Measurements from ENCODE around the gene GRHL1. TPM values are rescaled to one million over a fixed set of nuclear protein-coding genes. Genes with fewer than 3 reads are reported as not detected.

Gene GRHL1
- total and polyA plus RNA-seq, 2 donors (not counting 3 experiments of a cell fraction or from before 2014, with no cell fraction given) = 0.37 to 1.1 TPM

GRCh38 chr2:9981655-9982054 is 30.2 kb downstream of the GRHL1 start:
- Histone ChIP-seq H4K20me1 (replicated peaks; ENCODE audit: control insufficient read depth, extremely low read depth, insufficient read depth, low read length) (no peaks in the 10 kb centered on the region), H3K9me1 (replicated peaks; ENCODE audit: control insufficient read depth, extremely low read depth, insufficient read depth, low read length) (no peaks in the 10 kb centered on the region), H3K4me1 (ENCODE audit: control insufficient read depth, extremely low read depth, insufficient read depth, low read length) (peaks cover 6% of the 10 kb centered on the region), H3K4me3 (replicated peaks in 1 of 3; ENCODE audit: insufficient read depth in 1 of 3, low read depth in 1 of 3, low read length in 3 of 3) (no peak overlapping the region), H3K9ac (replicated peaks; ENCODE audit: extremely low read depth, insufficient read depth, low read length) (no peak overlapping the region), H2AFZ (ENCODE audit: low read depth, low read length) (no peak overlapping the region), H3K27me3 (ENCODE audit: control insufficient read depth in 2 of 2, insufficient read depth in 2 of 2, low read length in 2 of 2) (no peaks in the 10 kb centered on the region), H3K36me3 (ENCODE audit: control insufficient read depth in 2 of 2, extremely low read depth in 1 of 2, insufficient read depth in 2 of 2, low read length in 2 of 2) (no peaks in the 10 kb centered on the region), H3K27ac (ENCODE audit: insufficient read depth, low read depth, low read length) (no peak overlapping the region), H3K4me2 (ENCODE audit: insufficient read depth, low read length) (no peak overlapping the region), H3K9me3 (replicated peaks; ENCODE audit: control insufficient read depth, insufficient read depth, low read length) (no peaks in the 10 kb centered on the region), H3K79me2 (ENCODE audit: control insufficient read depth, insufficient read depth, low read length) (no peaks in the 10 kb centered on the region)
- FAIRE-seq = no peak
- ChIA-PET POLR2A (no interaction called here), CTCF (interaction anchor here (0.7 to 7.8 kb wide), 5 partner anchors 10 to 453 kb away, joined by 3 to 340 read pairs (median 5); partner anchors contain the start of gene KLF11)
- no peak for DNase-seq (ENCODE audit: low read depth, low spot score)
- dilution Hi-C loops (cut with MboI; ENCODE audit: extremely low pct_ligation_motif_present, low sequenced_read_pairs) (no loop called here), intact Hi-C loops (cut with micrococcal nuclease) (no loop called here)
- no peak for TF ChIP-seq POLR2AphosphoS5 (IDR thresholded peaks at IDR 0.05; ENCODE audit: insufficient read depth, low read depth, low read length)
- no peak for TF ChIP-seq EZH2 (IDR thresholded peaks at IDR 0.05; ENCODE audit: borderline replicate concordance, low read depth, low read length, severe bottlenecking)
- TF ChIP-seq, protein P1, sequence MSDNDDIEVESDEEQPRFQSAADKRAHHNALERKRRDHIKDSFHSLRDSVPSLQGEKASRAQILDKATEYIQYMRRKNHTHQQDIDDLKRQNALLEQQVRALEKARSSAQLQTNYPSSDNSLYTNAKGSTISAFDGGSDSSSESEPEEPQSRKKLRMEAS (IDR thresholded peaks at IDR 0.05; ENCODE audit: insufficient read depth, insufficient read length) = no peak
- BruUV-seq (replicated peaks) = no TSS peak

GRCh38 chr2:9982248-9982647 is 30.8 kb downstream of the GRHL1 start:
- Histone ChIP-seq H3K4me1 (ENCODE audit: control insufficient read depth, extremely low read depth, insufficient read depth, low read length) (peaks cover 5% of the 10 kb centered on the region), H3K9me1 (replicated peaks; ENCODE audit: control insufficient read depth, extremely low read depth, insufficient read depth, low read length) (no peaks in the 10 kb centered on the region), H3K79me2 (ENCODE audit: control insufficient read depth, insufficient read depth, low read length) (no peaks in the 10 kb centered on the region), H2AFZ (ENCODE audit: low read depth, low read length) (no peak overlapping the region), H3K27me3 (ENCODE audit: control insufficient read depth in 2 of 2, insufficient read depth in 2 of 2, low read length in 2 of 2) (no peaks in the 10 kb centered on the region), H3K4me2 (ENCODE audit: insufficient read depth, low read length) (no peak overlapping the region), H3K27ac (ENCODE audit: insufficient read depth, low read depth, low read length) (no peak overlapping the region), H3K4me3 (replicated peaks in 1 of 3; ENCODE audit: insufficient read depth in 1 of 3, low read depth in 1 of 3, low read length in 3 of 3) (no peak overlapping the region), H3K9me3 (replicated peaks; ENCODE audit: control insufficient read depth, insufficient read depth, low read length) (no peaks in the 10 kb centered on the region), H3K36me3 (ENCODE audit: control insufficient read depth in 2 of 2, extremely low read depth in 1 of 2, insufficient read depth in 2 of 2, low read length in 2 of 2) (no peaks in the 10 kb centered on the region), H4K20me1 (replicated peaks; ENCODE audit: control insufficient read depth, extremely low read depth, insufficient read depth, low read length) (no peaks in the 10 kb centered on the region), H3K9ac (replicated peaks; ENCODE audit: extremely low read depth, insufficient read depth, low read length) (no peak overlapping the region)
- dilution Hi-C loops (cut with MboI; ENCODE audit: extremely low pct_ligation_motif_present, low sequenced_read_pairs) (no loop called here), intact Hi-C loops (cut with micrococcal nuclease) (no loop called here)
- ChIA-PET CTCF (interaction anchor here (1.0 to 7.8 kb wide), 5 partner anchors 10 to 63 kb away, joined by 3 to 340 read pairs (median 6); partner anchors contain the start of gene KLF11), POLR2A (no interaction called here)
- TF ChIP-seq EZH2 (IDR thresholded peaks at IDR 0.05; ENCODE audit: borderline replicate concordance, low read depth, low read length, severe bottlenecking) = no peak
- TF ChIP-seq POLR2AphosphoS5 (IDR thresholded peaks at IDR 0.05; ENCODE audit: insufficient read depth, low read depth, low read length) = no peak
- TF ChIP-seq GATA2 (IDR thresholded peaks at IDR 0.05; ENCODE audit: insufficient read depth, insufficient read length, low read depth, low read length) = no peak
- no peak for TF ChIP-seq POLR2A (IDR thresholded peaks at IDR 0.05; ENCODE audit: low read depth, low read length)
- TF ChIP-seq FOS (IDR thresholded peaks at IDR 0.05; ENCODE audit: borderline replicate concordance, insufficient read depth, low read length) = no peak
- TF ChIP-seq CTCF (IDR thresholded peaks at IDR 0.05; ENCODE audit: extremely low read depth in 1 of 2, insufficient read depth in 1 of 2, low read depth in 1 of 2, low read length in 2 of 2) = no peak
- TF ChIP-seq, protein P1 (IDR thresholded peaks at IDR 0.05; ENCODE audit: insufficient read depth, insufficient read length) = no peak
- no peak for TF ChIP-seq MYC (IDR thresholded peaks at IDR 0.05; ENCODE audit: low read depth, low read length)
- TF ChIP-seq JUN (IDR thresholded peaks at IDR 0.05; ENCODE audit: borderline replicate concordance, insufficient read depth, insufficient read length, low read depth) = no peak
- BruUV-seq (replicated peaks) = no TSS peak
- DNase-seq (ENCODE audit: low read depth, low spot score) = no peak
- FAIRE-seq = no peak

Measured in endothelial cell of umbilical vein (primary cell).